CD4-positive, alpha-beta T cell treated with Interleukin-10 for 1 hour (primary cell): ENCODE data around the gene BNC2.

ENCODE experiments used
- DNase-seq: peaks from one replicate; pipeline ENCODE4 v3.0.0-alpha.2; 2020

The BNC2 gene

DNA sequence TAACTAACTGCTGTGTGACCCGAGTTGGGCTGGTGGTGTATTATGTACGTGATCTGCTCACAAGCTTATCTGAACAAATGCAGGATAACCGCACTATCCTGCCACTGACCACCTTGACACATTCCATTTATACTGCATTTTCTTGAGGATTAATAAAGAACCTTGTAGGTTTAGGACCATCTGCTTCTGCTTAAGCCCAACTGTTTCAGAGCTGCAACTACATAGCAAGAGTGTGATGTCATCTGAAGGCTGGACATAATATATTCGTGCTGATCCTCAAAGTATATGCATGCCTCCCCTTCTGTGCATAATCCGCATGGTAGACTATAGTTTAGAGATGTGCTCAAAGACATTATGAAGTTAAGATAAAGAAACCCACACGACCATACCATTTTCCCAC, 435.9 kb downstream of the BNC2 start:
- no peak for DNase-seq

DNA sequence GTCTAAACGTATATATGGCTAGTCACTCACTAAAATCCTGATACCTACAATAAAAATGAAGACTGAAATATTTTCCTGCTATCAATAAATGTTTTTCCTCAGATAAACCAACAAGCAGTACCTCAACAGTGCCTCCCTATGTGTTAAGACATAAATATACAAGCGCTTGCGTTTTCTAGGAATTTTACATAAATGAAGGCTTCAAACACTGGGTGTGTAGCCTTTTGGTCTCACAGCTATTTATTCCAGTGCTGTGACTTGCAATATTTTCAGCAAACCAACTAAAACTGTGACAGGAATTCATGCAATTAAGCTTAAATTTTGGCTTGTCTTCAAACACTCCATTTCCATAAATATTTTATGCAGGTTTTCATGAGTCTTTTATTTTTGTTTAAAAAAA, 437.0 kb downstream of the BNC2 start:
- DNase-seq, result no peak

DNA sequence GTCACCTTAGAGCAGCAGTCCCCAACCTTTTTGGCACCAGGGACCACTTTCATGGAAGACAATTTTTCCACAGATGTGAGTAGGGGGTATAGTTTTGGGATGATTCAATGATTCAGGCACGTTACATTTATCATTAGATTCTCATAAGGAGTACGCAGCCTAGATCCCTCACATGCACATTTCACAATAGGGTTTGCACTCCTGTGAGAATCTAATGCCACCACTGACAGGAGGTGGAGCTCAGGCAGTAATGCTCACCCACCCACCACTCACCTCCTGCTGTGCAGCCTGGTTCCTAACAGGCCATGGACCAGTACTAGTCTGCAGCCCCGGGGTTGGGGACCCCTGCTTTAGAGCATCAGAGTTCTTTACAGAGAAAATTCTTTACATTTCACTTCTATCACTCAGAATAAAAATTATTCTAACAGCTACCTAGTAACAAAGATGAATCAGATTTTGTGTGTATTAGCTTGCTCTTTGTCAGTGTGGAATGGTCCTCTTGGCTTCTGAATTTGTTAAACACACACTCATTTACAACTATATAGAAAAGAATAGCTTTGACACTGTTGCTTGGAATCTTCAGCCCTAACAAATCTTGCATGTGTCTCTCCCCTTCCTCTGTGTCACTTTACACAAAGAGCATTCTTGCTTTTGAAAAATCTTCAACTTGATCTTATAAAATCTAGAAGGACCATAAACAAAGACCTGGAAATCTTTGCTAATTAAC, 438.6 kb downstream of the BNC2 start:
- no peak for DNase-seq

DNA sequence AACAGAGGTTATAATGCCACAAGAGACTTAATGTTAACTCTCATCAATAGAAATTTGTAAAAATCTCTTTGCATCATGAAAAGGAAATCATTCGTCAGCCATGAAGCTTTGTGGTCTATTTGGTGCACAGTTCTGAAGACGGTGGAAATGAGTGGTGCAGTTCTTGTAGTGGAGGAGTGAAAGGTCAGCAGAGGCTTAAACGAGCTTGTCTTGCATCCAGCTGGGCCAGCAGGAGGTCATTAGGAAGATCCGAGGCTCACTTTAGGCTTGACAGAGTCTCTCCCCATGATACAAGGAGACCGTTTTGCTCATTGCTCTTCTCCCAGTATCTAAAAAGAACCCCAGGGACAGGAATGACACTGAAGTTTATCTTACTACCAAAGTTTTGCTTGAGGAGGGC, 440.8 kb downstream of the BNC2 start:
- DNase-seq, result no peak

DNA sequence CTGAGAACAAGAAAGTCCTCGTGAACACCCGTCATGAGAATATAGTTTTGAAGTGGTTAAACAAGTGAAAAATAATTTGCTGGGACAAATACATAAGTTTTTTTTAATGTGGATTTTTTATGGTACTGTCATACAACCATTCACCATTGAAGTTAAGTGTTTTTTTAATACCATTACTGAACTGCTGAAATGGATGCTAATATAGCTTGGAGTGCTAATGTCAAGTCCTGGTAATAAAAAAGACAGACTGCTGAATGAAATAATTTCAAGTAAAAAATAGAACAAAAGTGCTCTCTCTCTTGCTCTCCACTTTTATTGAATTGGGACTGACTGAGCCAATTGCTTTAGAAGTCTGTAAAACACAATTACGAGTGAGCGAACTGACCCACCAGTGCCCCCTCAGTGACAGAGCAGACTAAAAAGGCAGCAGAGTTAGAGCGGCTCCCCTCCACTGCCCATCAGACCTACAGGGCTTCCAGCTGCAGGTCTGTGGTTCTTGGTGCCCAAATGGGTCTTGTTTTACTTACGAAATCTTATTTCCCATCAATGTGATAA, 442.5 kb downstream of the BNC2 start:
- DNase-seq, result no peak

DNA sequence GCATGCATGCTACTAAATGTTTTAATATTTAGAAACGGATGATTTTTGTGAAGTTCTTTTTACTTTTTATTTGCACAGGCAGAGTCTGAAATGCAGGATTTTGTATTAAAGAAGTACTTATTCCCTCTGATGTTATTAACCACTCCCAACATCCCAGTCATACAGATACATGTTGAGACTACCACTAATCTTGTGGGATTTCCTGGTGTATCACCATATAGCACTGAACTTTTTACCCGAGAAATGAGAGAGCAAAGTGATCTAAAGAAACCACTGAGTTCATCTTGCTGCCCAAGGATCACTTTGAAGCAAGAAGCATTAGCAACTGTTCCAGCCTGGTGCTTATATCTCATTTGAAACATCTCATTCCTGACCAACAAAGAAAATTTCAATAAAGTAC, 443.8 kb downstream of the BNC2 start:
- DNase-seq, result no peak

DNA sequence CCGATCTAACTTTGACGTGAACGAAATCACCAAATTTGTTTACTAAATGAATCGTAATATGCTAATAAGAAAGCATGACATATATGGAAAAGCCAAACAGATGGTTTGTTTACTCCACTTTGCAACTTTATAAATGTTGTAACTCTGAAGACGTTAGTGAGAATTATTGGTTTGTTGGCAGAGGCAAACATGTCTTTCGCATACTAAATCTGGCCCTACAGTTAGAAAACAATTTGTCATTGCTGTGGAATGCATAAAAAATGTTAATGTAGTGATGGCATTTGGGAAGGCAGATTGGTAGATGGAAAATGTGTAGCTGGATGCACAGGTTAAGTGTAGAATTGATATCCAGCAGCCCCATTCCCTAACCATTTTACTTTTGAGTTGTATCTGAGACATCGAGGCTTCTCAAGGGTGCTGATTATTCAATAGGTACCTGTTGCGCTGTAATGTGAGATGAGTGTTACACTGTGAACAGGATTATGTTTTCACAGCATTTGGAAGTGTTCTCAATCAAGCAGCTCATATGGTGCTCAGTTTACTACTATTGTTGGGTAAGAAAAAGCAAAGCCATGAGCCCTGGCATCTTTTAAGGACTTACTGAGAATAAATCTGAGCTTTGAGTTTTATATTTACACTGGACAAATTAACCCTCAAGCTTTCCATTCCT, 444.8 kb downstream of the BNC2 start:
- no peak for DNase-seq

DNA sequence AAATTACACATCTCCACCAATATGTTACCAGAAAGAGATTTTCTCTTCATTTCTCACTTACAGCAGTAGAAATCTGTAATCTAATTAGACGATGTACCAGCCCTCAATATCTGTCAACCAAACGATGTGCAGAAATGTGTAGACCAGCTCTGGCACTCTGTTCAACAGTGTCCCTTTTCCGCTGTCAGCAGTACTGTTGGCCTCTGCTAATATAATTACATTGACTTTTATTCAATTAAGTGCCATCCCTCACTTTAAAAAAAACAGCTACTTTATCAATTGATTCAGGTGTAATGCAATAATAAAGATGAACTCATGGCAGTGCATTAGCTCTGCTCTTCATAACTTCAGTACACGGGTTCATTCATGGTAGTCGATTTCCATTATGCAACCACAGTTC, 448.4 kb downstream of the BNC2 start:
- DNase-seq, result no peak

DNA sequence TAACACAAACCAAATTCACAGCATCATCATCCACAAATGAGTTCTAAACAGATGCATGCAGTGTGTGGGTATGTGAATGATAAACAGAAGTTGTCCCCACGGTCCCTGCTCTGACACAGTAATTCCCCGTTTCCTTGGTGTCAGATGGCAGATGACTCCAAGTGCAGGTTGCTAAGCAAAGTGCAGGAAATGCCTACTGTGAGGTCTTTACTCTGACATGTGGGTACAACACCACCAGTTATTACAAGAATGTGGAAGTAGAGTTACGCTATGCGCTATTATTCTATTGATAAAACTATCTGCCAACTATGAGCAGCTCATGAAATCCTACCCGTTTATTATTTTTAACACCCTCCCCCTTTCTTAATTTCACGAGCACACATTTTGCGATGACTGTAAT, 448.9 kb downstream of the BNC2 start:
- no peak for DNase-seq

DNA sequence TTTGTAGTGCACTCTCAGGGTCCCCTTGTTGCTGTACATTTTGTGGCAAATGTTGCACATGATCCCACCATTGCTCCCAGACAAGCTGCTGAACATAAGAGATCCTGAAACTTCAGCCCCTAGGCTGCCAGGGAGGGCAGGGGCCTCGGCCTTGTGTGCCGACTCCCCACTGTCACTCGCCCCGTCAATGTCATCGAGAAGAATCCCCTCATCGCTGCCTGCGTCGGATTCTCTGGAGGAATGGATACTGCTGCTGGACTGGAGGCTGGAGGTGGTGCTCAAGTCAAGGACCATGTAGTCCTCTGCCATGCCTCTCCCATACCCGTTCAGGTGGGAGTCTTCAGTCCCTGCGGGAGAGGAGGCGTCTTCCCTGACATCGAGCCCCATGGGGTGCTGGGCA, 451.3 kb downstream of the BNC2 start:
- no peak for DNase-seq

DNA sequence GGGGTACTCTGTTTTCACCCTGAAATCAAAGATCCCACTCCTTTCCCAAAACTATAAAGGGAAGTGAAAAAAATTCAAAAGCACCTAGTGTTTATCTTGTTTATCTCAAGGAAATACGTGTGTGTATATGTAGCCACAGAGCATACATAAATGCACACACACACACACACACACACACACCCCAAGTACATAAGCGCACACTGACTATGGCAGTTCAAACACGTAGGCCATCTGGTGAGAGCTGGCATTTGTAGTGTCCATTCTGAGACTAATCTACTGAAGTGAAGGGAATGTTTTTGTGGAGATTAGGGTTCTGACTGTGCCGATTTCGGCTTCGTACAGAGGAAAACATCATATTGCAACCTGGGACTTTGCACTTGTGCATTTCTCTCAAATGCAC, 451.7 kb downstream of the BNC2 start:
- DNase-seq, result no peak

DNA sequence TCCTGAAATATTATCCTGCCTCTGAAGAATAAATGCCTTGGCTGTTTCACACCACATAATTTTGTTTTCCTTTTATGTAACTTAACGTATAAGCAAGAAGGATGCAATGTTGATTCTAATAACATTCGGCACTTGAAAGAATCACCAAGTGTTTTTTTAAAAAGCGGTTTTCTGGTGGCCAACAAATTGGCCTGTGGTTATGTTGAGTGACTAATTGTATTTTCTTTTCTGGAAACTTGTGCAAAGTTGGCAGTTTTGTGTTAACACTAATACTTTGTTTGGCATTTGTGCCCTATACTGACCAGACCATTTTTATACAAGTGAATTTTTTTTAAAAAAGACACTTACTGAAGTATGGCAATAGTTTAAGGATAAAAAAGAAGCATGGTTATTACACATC, 452.7 kb downstream of the BNC2 start:
- no peak for DNase-seq

DNA sequence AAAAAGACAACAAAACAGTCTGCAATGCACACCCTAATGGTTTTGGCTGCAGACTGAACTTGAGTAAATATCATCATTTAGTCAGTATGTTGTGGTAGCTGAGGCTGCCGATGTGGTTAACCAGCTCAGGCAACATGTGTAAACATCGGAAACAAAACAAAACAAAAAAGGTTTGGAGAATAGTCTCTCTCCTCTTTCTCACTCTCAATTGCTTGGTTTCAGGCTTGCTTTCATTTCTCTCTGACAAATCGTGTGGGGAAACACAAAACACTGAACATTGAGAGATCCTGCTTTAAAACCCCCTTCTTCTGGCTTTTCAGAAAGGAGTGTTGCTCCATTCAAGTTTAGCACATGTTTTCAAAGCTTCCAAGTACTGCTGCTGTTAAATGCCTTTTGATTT, 453.3 kb downstream of the BNC2 start:
- DNase-seq, result no peak

DNA sequence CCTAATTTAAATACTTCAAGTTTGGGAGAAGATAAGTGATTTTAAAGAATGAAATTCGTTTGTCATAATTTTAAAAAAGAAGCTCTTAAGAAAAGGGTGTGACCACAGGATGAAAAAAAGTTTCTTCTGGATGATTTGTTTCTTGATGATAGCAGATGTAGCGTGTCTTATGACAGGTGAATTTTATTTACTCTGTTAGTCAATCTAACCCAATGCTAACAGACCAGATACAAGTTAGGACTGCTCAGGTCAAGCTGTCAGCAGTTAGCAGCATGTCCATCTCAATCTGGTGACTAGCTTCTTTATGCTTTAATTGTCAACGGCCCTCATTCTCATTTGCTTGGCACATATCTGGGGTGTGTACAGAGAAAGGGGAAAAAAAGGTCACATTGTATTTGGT, 456.0 kb downstream of the BNC2 start:
- DNase-seq, result no peak

DNA sequence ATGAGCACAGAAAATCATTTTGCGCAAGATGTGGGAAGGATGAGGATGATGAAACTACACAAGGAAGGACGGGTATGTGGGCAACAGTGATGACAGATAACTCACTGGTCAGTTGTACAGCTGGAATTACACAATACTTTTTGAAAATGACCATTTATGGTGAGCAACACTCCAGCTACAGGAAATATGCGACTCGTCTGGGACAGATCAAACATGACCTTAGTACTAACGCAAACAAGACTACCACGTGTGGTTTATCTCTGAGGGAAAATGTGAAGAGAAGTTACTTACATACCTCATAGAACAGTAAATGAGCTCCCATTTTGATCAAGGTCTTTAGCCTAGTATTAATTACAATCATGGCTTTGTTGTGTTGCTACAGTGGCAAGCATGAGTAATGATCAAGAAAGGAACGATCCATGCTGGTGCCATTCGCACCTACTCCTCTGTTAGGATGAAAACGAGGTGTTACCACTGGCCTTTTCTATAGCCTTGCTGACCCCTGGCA, 456.9 kb downstream of the BNC2 start:
- no peak for DNase-seq

DNA sequence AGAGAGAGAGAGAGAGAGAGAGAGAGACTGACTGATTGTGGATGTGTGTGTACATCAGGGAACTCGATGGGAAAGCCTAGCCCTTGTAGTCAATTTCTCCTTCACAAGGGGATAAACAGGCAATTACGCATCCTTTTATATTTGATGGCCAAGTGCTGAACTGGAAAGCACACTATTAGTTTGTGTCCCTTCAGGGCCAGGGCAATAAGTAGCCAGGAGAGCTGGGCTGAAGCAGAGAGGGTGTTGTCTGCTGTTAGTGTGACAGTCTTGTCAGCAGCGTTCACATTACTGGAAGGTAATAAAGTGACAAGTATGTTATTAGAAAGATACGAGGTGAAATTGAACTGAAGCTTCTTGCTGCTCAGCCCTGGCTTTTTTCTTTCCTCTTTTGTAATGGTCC, 457.7 kb downstream of the BNC2 start:
- no peak for DNase-seq

DNA sequence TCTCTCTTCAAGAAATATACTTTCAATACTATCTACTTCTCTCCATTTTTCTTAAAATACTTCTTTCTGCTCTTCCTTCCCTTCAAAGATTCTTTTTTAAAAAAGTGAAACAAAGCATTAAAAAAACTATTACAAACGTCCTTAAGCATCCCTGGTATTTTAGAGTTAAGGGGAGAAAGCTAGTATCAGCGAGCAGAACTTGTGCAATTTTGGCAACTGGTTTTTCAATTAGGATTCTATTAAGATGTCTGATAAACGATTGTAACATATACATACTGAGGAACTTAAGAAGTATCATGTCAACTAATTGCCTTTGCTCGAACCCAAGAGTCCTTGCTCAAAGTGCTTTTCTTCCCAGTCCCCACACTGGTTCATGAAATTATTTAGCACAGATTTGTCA, 459.2 kb downstream of the BNC2 start:
- no peak for DNase-seq

DNA sequence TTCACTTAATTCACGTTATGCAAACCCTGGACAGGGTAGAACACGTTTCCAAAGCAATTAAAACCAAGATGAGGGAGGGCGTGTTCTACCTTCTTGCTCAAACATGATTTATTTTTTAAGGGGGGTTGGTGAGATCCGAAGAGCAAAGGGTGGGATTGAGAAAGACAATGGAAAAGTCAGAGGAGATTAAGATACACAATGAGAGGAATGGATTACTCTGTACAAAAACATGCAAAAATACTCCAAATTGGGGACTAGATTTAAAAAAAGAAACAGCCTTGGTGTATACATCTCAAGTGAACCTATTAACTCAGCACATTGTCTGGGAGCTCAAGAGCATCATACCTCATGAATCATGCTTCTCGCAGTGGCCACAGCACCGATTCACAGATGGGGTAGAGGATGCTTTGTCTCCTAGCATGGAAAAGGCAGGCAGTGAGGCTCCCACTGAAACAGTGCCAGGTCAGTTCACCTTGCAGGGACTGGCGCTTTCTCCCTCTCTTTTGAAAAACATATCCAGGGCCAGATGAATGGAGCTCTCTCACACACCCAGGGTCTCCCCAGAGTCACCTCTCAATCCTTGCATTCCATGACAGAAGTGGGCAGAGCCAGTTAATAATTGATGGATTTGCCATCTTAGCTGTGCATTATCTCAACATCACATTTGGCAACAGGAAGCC, 459.7 kb downstream of the BNC2 start:
- no peak for DNase-seq

DNA sequence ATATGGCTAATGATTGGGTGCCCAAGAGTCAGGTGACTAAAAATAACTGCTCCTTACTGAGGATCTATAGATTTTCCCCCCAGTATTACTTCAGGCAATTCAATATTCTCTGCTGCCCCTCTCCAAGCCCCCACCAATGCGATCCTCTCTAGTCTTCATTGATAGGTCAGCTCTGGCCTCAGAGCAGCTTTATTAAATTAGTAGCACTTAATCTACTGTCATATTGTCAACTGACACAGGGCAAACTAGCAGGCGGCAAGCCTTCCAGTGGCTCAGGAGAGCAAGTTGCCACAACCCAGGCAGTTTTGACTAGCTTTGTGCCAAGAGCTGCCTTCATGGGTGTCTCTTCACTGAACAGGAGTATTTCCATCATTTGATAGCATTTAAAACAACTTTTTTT, 462.9 kb downstream of the BNC2 start:
- DNase-seq, result no peak

DNA sequence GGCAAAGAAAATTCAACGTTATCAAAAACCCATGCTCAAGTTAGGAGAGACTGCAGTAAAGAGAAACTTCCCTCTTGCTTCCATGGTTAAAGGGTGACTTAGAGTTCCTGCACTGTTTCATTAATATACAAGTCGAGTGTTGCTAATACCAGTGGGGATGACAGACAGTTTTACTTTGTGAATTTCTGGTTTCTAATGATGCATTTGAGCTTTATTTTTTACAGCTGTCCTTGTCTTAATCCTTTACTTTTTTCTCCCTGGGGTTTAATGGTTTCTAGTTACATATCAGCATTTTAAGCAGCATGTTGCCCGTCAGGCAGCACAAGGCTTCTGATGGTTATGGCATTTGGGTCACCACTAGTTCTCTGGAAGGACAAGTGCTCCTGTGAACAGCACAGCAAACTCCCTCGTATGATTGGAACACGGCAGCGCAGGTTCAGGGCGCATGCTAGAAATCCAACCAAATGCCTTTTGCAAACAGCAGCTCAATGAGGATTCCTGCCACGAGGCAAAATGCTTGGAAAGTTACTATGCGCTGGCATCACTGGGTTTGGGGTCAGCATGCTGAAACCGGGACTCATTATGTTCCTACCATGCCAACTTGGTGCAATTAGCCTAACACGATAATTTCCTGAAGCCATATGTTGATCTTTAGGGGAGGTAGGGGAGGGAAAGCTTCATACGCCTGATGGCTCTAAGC, 463.8 kb downstream of the BNC2 start:
- no peak for DNase-seq

DNA sequence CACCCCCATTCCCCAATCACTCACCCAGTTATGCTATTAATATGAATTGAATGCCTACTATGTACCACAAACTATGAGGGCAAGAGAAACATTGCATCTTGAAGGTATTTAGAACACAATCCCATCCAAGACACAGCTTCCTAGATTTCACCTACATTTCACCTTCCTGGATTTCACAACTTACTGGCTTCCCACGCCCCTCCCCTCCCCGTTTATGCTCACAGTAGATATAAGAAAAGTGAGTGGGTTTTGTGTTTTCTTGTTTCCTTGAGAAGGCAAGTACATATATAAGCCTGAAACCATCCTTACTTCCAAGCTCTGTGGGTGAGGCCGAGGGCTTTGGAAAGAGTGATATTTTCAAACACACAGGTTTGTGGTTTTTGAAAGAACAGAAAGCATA, 465.0 kb downstream of the BNC2 start:
- no peak for DNase-seq

DNA sequence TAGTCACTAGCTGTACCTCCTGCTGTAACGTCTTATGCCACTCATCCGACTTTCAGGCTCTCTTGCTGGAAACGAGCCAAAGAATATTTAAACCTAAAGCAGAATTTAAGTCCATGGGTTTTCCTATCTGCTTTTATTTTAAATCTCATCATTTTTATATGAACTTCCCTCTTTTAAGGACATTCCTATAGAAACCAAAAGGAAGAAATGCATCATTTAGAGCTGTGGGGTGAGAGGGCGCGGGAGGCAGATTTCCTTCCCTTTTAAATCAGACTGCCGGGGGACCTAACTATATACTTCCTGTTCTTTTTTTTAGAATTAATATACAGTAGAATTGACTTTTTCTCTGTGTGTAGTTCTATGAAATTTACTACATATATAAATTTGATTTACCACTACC, 468.8 kb downstream of the BNC2 start:
- no peak for DNase-seq

DNA sequence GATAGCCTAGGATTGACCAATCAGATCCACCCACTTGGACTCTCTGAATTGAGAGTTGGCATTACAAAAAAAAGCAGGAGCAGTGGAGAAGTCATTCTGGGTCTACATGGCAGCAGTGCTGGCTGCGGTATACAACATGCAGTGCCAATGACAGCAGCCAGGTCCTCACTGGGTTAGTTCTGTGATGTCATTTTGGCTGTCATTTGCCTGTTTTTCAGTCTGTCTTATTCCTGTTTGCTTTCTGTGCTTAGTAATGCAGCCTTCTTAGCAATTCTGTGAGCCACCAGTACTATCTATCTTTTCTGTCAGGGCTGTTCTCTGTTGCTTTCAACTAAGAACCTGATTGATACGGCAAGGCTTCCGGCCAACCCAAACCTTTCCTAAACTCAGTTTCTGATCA, 471.8 kb downstream of the BNC2 start:
- no peak for DNase-seq
